Ovary (tissue), 9 donors: ENCODE measurements around the gene LSMEM2. TPM values are rescaled to one million over a fixed set of nuclear protein-coding genes. Genes with fewer than 3 reads are reported as not detected.

ENCODE experiments used
- DNase-seq, 5 donors: peaks; one replicate each; pipeline ENCODE4 v3.0.0-alpha.2; 2019 to 2020
- H3K27ac ChIP-seq, 2 donors: fragments of 200-600 bp; one replicate each; pipeline versions ENCODE4 v1.5.1 to v1.8.0; 2019 to 2022
- H3K27me3 ChIP-seq: fragments of 200-600 bp; one replicate; pipeline ENCODE4 v1.8.0; 2022
- H3K36me3 ChIP-seq: fragments of 200-600 bp; sonication (generic); one replicate; pipeline ENCODE4 v1.5.1; 2019
- H3K4me1 ChIP-seq: one replicate; pipeline ENCODE4 v1.8.1; 2013; ENCODE audit warnings: mild to moderate bottlenecking, moderate library complexity; ENCODE audit not compliant: insufficient read depth
- H3K4me3 ChIP-seq: fragments of 200-600 bp; sonication (generic); one replicate; pipeline ENCODE4 v1.5.1; 2017
- H3K9me3 ChIP-seq, 2 donors: fragments of 200-600 bp in 1 of 2; sonication (generic) in 1 of 2; one replicate each; pipeline versions ENCODE4 v1.5.1 to v1.8.1; 2013 to 2019; ENCODE audit warnings: mild to moderate bottlenecking in 1 of 2, moderate library complexity in 1 of 2
- EP300 ChIP-seq: sonication (generic); formaldehyde crosslinking; IDR thresholded peaks from one replicate; pipeline ENCODE4 v1.6.1; 2017; ENCODE audit warnings: antibody characterized with exemption
- POLR2A ChIP-seq: fragments of 450-650 bp; IDR thresholded peaks from one replicate; pipeline ENCODE4 v1.6.1; 2017; ENCODE audit warnings: antibody characterized with exemption, mild to moderate bottlenecking, moderate library complexity
- WGBS, 3 donors: extraction: QIAGEN DNeasy Blood & Tissue Kit in 1 of 3; methylation state at CpG; one replicate each; pipeline versions ENCODE4 v1.1.5 to v1.1.7; 2013 to 2017; 5-methylcytosine and 5-hydroxymethylcytosine counted together
- intact Hi-C, 4 donors: fragments of 100-400 bp; cut with DNase I; formaldehyde crosslinking; loops; one replicate each; pipeline versions ENCODE4 v1.11.0 to v1.15.1; 2022 to 2023
- polyA plus RNA-seq, 2 donors: library from polyadenylated mRNA; stranded (reverse); fragments of 200-250 nt in 1 of 2; fragments of 350-450 nt in 1 of 2; fragmentation: Illumina TruSeq in 1 of 2; extraction: RNeasy Lipid Tissue Mini Kit (QIAGEN cat#74804) in 1 of 2; gene quantifications; one replicate each; pipeline ENCODE4 v1.2.3, GENCODE V29; 2013 to 2014
- total RNA-seq, 7 donors: library from RNA; depleted of rRNA in 2 of 7; stranded (reverse); fragments of >200 nt in 2 of 7; fragmentation: NEBNext Ultra II Directional in 3 of 7; extraction: Animal tissue kit (Norgen Biotek cat#: 25700) in 3 of 7; gene quantifications; one replicate each; pipeline versions ENCODE4 v1.1.0 to v1.2.4, GENCODE V29; 2016 to 2023
- TF ChIP-seq, protein P1 (sequence below), 3 donors: fragments of 450-650 bp in 2 of 3; fragments of 200-600 bp in 1 of 3; IDR thresholded peaks; one replicate each; pipeline versions ENCODE4 v1.5.1 to v1.8.0; 2016 to 2022; ENCODE audit warnings: antibody characterized with exemption in 3 of 3, mild to moderate bottlenecking in 1 of 3
- donor health status: DM: no; HTN: no; CAD: no; lungs with moderate emphysema.
- donor health status: DM: no; HTN: no; CAD: no.
- donor health status: Bipolar disorder and iron deficiency.
- donor health status: DM: yes; HTN: yes; CAD: no.
- donor health status: DM: no; HTN: no; CAD: no.
- donor health status: DM: yes; HTN: yes; CAD: no.

Gene LSMEM2
- total and polyA plus RNA-seq, 9 donors, result 0.42 to 1.4 (median 0.76) TPM; not detected in 2

DNA sequence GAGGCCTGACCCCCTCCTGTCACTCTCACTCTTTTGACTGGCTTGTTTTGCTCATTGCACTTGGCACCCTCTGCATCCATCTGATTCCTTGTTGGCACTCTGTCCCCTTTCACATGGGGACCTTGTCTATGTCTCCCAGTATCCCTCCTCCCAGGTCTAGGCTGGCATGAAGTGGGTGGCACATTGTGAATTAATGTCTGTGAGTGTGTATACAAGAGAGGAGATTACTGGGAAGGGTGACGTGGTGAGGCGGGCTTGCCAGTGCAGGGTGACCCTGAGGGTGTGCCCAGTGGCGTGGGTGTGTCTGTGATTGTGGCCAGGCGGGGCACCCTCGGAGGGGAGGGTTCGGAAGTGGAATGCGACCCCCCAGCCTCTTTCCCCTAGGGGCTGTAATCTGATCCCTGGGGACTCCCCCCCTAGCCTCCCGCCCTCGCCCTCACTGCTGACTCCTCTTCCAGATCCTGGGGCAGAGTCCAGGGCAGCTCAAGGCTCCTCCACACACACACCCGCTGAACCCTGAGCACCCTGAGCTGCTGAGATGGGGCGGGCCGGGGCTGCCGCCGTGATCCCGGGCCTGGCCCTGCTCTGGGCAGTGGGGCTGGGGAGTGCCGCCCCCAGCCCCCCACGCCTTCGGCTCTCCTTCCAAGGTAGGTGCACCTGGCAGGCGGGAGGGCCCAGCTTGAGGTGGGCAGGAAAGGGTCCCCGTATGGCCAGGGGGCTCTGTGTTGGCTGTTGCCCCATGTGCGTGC lies 10.0 kb upstream of the LSMEM2 start, which contains the start of gene SEMA3B:
Gene SEMA3B (plus strand): TSS at position 445 of the 749 bp plus-strand sequence. CDS start 94 bp downstream, at position 539.
- peak; percentile 62 to 76 (median 74) for DNase-seq
- WGBS, 3 donors, result 6 to 18% (median 16%) methylated on average over 16 to 21 of the region's 21 CpGs
- H3K4me1 ChIP-seq, result peaks cover 44% of the 10 kb centered on the region
- intact Hi-C loops, result loop anchor here in 1 of 4 donors (10.0 kb wide), 1 partner anchor 56 kb away; the partner anchor contains the start of genes HYAL2 and TUSC2
- H3K9me3 ChIP-seq, result no peaks in the 10 kb centered on the region
- no peaks in the 10 kb centered on the region for H3K27me3 ChIP-seq
- peak within 1 kb of the TSS; percentile 83 to 99 for H3K27ac ChIP-seq
- H3K36me3 ChIP-seq, result no peaks in the 10 kb centered on the region
- H3K4me3 ChIP-seq, result peak within 1 kb of the TSS; percentile 42
- TF ChIP-seq EP300 (no peak), POLR2A (no peak)
- TF ChIP-seq, protein P1, sequence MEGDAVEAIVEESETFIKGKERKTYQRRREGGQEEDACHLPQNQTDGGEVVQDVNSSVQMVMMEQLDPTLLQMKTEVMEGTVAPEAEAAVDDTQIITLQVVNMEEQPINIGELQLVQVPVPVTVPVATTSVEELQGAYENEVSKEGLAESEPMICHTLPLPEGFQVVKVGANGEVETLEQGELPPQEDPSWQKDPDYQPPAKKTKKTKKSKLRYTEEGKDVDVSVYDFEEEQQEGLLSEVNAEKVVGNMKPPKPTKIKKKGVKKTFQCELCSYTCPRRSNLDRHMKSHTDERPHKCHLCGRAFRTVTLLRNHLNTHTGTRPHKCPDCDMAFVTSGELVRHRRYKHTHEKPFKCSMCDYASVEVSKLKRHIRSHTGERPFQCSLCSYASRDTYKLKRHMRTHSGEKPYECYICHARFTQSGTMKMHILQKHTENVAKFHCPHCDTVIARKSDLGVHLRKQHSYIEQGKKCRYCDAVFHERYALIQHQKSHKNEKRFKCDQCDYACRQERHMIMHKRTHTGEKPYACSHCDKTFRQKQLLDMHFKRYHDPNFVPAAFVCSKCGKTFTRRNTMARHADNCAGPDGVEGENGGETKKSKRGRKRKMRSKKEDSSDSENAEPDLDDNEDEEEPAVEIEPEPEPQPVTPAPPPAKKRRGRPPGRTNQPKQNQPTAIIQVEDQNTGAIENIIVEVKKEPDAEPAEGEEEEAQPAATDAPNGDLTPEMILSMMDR (IDR thresholded peaks at IDR 0.05), result no peak

DNA sequence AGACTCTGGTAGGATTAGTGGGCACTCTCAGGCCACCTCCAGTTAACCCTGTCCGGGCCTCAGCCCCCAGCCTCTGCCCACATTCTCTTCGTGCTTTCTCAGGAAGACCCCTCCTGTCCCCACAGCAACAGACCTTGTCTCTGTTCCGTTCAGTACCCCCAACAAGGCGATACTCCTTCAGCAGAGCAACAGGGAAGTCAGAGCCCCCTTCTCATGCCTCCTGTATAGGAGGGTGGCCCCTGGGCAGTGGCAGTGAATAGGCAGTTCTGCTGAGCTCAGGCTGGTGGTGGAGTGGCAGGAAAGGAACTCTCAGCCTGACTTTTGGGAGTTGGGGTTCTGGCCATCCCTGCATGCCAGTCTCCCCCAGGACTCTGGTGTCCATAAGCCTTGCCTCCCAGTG lies 9.4 kb upstream of the LSMEM2 start:
- Histone ChIP-seq H3K27ac (peak overlapping the region; percentile 83 to 99), H3K9me3 (no peaks in the 10 kb centered on the region), H3K4me1 (peaks cover 44% of the 10 kb centered on the region), H3K27me3 (no peaks in the 10 kb centered on the region), H3K36me3 (no peaks in the 10 kb centered on the region), H3K4me3 (peak overlapping the region; percentile 24)
- DNase-seq, result peak in 1 of 5 donors; percentile 29
- intact Hi-C loops, result loop anchor here in 1 of 4 donors (10.0 kb wide), 1 partner anchor 55 kb away; the partner anchor contains the start of genes HYAL2 and TUSC2
- no peak for TF ChIP-seq POLR2A
- TF ChIP-seq, protein P1 (IDR thresholded peaks at IDR 0.05), result no peak
- no peak for TF ChIP-seq EP300
- WGBS, 3 donors, result 47 to 49% (median 48%) methylated on average over 4 of the region's 4 CpGs

DNA sequence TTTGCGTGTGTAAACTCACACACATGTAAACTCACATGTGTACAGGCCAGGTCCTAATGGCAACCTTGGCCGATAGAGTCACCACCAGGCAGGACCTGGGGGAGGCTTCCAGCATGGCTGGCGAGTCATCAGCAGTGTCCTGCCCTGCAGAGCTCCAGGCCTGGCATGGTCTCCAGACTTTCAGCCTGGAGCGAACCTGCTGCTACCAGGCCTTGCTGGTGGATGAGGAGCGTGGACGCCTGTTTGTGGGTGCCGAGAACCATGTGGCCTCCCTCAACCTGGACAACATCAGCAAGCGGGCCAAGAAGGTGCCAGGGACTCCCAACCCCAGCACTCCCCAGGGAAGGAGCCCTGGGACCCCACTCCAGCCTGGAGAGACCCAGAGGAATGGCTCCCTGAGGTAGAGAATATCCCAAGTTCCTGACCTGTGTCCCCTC lies 8.9 kb upstream of the LSMEM2 start:
- TF ChIP-seq, protein P1 (IDR thresholded peaks at IDR 0.05), result no peak
- TF ChIP-seq EP300 (no peak), POLR2A (no peak)
- Histone ChIP-seq H3K27ac (peak overlapping the region; percentile 83 to 99), H3K36me3 (no peaks in the 10 kb centered on the region), H3K27me3 (no peaks in the 10 kb centered on the region), H3K4me3 (peak overlapping the region; percentile 24), H3K4me1 (peaks cover 42% of the 10 kb centered on the region), H3K9me3 (no peaks in the 10 kb centered on the region)
- WGBS, 3 donors, result 76 to 86% (median 79%) methylated on average over 8 of the region's 8 CpGs
- intact Hi-C loops, result loop anchor here (2.0 to 10.0 kb wide), 6 partner anchors 43 to 155 kb away; partner anchors contain the start of genes GNAT1 (in 4 of the 4), HYAL2 (in 1 of the 4) and TUSC2 (in 1 of the 4)
- peak in 3 of 5 donors; percentile 41 to 48 (median 41) for DNase-seq

DNA sequence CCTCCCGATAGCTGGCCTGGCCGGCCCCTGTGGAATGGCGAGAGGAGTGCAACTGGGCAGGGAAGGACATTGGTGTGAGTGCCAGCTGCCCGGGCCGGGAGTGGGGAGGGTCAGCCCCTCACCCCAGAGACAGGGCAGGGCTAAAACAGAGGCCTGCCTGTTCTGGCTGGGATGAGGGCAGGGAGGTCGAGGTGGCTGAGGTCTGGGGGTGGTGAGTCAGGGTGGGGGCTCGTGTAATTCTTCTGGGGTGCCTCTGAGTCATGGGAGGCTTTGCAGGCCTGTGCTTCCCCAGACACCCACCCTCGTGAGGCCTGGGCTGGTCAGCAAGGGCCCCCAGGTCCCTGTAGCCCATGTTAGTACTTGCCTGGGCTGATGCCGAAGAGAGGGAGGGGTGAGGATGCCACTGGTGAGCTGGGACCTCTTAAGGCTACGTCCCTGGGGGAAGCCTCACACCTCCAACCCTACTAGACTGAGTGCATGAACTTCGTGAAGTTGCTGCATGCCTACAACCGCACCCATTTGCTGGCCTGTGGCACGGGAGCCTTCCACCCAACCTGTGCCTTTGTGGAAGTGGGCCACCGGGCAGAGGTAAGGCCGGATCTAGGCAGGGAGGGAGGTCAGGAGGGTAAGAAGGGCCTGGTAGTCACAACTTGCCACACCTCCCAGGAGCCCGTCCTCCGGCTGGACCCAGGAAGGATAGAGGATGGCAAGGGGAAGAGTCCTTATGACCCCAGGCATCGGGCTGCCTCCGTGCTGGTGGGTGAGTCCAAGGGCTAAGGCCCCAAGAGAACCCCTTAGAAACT lies 8.3 kb upstream of the LSMEM2 start:
- DNase-seq, result peak in 2 of 5 donors; percentile 30 to 44
- 72 to 77% (median 74%) methylated on average over 19 of the region's 19 CpGs for WGBS, 3 donors

More for the DNA sequence above, 8.3 kb upstream of the LSMEM2 start:
- TF ChIP-seq POLR2A (no peak), EP300 (no peak)
- TF ChIP-seq, protein P1 (IDR thresholded peaks at IDR 0.05), result no peak
- intact Hi-C loops, result loop anchor here (2.0 to 10.0 kb wide), 5 partner anchors 43 to 156 kb away; partner anchors contain the start of gene GNAT1 (in 4 of the 4)
- Histone ChIP-seq H3K4me1 (peaks cover 36% of the 10 kb centered on the region), H3K27ac (peak overlapping the region in 1 of 2 donors; percentile 99), H3K4me3 (peak overlapping the region; percentile 14), H3K27me3 (no peaks in the 10 kb centered on the region), H3K9me3 (no peaks in the 10 kb centered on the region), H3K36me3 (no peaks in the 10 kb centered on the region)
